HG03354 (cell line): Measurements from ENCODE around the gene KDELR3.

ENCODE experiments used
- ATAC-seq: cut with Tn5 transposase; IDR thresholded peaks from one replicate; pipeline ENCODE4 v1.9.1; 2021; ENCODE audit warnings: mild to moderate bottlenecking; ENCODE audit not compliant: unreplicated experiment, poor library complexity, severe bottlenecking

The KDELR3 gene

GRCh38 chr22:38436629-38437395 is 31.1 kb upstream of the KDELR3 start:
- no peak for ATAC-seq

DNA sequence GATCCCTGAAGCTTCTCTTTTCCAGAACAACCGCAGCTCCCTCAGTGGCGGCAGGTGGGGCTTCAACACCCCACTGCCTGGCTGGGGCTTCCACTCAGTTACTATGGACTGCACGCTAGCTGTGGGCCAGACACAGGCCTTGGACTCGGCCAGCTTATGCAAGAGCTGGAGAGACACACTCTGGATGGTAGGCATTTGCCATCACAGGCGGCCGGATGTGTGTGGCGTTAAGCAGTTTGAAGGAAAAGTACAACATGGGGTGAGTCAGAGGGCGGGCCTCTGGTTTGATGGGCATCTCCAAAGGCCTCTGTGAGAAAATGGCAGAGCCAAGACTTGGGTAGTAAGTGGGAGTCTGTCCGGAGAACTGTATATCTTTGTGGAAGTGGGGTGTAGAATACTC is 30.5 kb upstream of the KDELR3 start:
- ATAC-seq: no peak

- ATAC-seq: no peak
Observed at GRCh38 chr22:38440747-38441350, 27.0 kb upstream of the KDELR3 start.

DNA sequence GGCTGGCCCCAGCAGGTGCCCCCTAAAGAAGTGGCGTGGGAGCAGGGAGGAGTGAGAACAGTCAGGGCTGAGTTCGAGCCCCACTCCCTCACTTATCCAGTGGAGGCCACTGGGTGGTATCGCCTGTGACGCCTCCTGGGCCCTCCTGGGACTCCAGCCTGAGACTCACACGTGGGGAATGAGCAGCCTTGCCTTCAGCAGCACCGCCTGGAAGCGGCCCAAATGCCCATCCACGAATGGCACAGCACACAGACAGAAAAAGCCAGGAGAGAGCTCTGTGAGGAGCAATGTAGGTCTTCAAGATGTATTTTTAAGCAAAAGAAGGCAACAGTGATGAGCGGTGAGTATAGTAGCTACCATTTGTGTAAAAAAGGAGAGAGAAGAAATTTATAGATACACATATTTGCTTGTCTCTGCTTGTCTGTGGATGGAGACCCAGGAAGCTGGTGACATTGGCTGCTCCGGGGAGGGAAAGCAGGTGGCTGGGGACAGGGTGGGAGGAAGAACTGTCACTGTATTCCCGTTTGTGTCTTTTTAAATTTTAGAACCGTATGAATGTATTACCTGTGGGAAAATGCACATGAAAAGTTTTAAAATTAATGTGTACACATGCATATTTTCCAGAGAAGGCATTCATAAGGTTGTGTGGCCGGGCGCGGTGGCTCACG is 26.1 kb upstream of the KDELR3 start:
- ATAC-seq: no peak

DNA sequence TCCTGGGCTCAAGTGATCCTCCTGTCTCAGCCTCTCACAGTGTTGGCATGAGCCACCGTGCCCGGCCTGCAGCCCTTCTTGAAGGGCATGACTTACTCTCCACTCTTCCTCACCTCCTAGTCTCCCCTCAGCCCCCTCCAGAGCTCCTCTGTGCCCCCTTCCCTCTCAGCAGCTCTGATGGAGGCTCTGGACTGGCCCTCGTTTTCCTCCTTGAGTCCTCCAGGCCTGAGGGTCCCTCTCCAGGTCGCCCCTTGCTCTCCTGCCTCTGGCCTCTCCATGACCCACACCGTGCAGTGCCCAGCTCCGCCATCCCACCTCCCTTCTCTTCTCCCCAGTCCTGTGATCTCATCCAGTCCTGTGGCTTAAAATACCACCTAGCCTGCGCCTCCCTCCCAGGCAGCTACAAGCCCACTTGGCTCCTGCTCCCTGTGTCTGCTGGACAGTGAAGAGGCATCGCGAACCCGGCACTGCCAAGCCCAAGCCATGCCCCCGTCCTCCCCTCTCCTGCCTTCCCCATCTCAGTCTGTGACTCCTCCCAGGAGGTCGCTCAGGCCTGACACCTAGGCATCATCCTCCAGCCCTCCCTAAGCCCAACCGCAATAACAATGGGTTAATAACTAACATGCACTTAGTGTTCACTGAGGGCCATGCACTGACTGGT is 24.8 kb upstream of the KDELR3 start:
- no peak for ATAC-seq

- no peak for ATAC-seq
Observed at GRCh38 chr22:38443628-38444521, 24.0 kb upstream of the KDELR3 start.

GRCh38 chr22:38444783-38445182 is 23.1 kb upstream of the KDELR3 start:
- ATAC-seq: no peak

GRCh38 chr22:38446018-38446601 is 21.8 kb upstream of the KDELR3 start:
- no peak for ATAC-seq

- ATAC-seq: no peak
Observed at GRCh38 chr22:38448945-38449745, 18.8 kb upstream of the KDELR3 start.

DNA sequence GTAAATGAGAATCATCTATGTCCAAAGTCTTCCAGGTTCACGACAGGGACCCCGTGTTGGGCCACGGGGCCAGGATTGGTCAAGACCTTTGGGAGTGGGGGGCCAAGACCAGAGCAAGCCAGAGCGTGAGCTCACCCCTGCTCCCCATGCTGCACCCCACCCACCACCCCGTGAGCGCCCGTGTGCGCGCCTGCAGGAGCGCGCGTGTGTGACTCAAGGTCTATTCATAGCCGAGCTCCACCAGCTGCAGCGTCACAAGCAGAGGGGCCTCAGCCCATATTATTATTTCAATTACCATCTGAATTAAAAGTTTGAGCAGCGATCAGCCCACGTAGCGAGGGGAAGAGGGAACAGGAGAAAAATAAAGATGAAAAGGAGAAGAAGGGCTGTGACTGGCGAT is 18.1 kb upstream of the KDELR3 start:
- no peak for ATAC-seq

GRCh38 chr22:38450234-38450797 is 17.6 kb upstream of the KDELR3 start:
- ATAC-seq: no peak

GRCh38 chr22:38451404-38451803 is 16.5 kb upstream of the KDELR3 start:
- ATAC-seq: no peak

- ATAC-seq: no peak
Observed at GRCh38 chr22:38451864-38452263, 16.0 kb upstream of the KDELR3 start.

- no peak for ATAC-seq
Observed at GRCh38 chr22:38452373-38453065, 15.4 kb upstream of the KDELR3 start.

DNA sequence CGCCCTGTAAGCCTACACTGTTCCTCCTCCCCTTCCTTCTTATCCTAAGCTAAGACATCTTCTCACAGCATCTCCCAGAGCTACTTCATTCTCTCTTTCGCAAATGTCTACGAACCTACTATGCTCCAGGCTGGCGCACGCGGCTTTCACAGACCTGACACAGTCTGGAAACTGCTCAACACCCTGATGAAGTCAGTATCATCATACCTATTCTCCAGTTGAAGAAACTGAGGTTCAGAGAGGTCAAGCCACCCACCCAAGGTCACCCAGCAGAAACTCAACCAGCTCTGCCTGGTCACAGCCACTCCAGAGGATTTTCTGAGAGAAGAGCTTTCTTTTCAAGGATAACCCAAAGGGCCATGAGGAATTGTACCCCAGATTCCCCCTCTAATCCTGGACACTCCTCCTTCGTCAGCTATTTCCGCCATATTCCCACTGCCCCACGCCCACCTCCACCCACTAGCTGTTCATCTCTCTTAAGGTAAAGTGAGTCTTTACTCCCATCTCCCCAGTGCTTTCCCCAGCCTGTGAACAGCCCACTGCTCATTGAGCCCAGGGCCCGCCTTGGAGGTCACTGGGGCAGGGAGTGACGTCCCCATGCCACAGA is 14.7 kb upstream of the KDELR3 start:
- no peak for ATAC-seq

DNA sequence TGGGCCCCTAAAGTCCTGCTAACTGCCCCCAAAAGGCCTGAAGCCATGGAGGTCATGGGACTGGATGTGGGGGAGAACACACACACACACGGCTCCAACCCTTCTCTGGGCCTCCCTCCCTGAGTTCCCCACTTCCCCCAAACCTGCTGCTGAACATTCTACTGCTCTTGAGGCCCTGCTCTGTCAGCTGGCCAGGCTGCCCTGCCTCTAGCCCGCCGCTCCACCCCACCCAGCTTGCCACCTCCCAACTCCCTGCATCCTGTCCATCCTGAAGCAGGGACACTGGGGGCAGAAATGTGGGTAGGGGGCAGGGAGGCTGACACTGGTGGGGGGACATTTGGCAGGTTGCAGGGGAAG is 13.9 kb upstream of the KDELR3 start:
- no peak for ATAC-seq

DNA sequence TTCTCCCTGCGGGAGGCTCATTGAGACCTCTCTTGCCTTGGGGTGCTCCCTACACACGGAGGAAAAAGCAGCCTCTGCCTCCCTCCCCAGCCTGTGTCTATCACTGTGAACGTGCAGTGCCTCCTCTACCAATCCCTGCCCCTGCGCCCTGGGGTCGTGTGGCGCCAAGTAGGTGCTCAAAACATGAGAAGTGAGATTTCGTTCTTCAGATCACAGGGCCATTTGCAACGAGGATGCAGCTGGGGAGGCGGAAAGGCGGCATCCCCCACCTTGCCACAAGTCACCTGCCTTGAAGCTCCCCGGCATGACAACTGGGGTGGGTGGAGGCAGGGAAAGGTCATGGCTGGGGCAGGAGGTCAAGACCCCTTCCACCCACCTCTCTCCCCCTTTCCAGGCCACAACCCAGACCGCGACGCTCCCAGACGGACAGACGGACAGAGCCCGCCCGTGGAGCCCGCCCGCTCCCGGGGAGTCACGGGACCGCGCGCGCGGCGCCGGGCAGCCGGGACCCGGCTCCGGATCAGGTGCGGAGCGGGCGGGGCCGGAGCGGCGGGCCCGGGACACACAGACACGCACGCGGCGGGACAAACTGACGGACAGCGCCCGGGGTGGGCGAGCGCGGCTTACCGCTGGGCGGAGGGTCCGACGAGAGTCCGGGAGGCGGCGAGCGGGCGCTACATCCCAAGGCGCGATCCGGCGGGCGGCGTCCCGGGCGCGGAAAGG is 13.4 kb upstream of the KDELR3 start:
- no peak for ATAC-seq
